Non-pigmented ciliary epithelial cell (primary cell): ENCODE results near the gene SIAH3.

Experiments
- DNase-seq: peaks from one replicate; pipeline ENCODE4 v3.0.0-alpha.2; 2010; ENCODE audit warnings: low read depth

Gene SIAH3

GRCh38 chr13:45863709-45864590 is 12.4 kb upstream of the SIAH3 start:
- no peak for DNase-seq

GRCh38 chr13:45861322-45861721 is 9.8 kb upstream of the SIAH3 start:
- DNase-seq, result peak; percentile 14

GRCh38 chr13:45860240-45860639 is 8.7 kb upstream of the SIAH3 start:
- DNase-seq, result no peak

DNA sequence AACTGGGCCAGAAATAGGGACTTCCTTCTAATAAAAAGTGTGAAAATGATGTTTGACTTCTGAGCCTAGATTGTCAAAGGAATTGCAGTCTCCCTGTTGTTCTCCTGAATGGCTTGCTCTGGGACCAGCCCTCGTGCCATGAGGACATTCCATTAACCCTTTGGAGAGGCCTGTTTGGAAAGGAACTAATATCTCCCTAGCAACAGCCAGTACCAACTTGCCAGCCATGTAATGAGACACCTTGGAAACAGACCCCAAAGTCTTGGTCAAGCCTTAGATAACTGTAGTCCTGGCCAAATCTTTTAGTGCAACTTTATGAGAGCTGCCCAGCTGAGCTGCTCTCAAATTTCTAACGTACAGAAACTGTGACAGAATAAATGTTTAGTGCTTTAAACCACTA is 8.2 kb upstream of the SIAH3 start:
- DNase-seq, result no peak

GRCh38 chr13:45852494-45852893 is 941 bp upstream of the SIAH3 start:
- DNase-seq, result no peak

- no peak for DNase-seq
These were observed 403 bp upstream of the SIAH3 start for GRCh38 chr13:45851956-45852355.

DNA sequence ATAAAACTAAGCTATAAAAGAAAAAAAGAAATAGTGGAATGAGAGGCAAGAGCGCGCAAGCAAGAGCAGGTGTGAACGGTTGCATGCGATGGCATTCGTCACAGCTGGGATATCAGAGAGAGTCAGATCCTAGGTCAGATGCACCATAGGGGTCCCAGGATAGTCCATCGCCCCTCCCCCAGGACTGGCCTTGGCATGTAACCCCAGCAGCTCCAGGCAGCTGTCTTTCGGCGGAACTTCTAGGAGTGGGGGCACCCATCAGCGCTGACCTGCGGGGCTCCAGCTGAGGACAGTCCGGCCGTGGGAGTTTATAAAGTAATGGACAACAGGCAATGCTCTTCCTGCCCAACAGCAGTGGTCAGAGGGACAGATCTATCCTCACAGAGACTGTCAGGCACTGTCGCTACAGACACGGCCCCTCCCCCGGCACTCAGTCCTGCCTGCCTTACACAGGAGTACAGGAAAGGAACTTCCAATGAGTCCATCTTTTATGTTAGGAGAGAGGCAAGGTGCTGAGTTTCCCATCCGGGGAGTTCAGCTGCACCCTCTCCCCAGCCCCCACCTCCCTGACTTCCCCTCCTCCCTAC is 1.4 kb downstream of the SIAH3 start:
- no peak for DNase-seq

DNA sequence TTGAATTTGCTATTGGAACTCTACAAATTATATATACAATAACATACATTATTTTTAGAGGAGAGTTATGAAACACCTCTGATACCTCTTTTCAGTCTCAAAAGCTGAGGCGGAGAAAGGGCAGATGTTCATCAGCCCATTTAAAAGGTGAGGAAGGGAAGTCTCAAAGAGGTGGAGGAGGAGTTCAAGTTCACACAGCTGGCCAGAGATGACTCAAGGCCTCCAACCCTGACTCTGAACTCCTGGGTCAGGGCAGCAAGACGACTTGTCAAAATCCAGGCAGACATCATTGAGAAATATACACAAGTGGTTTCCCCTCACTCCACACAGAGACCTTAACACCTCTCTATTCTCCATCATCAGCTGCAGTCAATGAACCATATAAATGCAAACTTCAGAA is 2.1 kb downstream of the SIAH3 start:
- DNase-seq, result no peak

DNA sequence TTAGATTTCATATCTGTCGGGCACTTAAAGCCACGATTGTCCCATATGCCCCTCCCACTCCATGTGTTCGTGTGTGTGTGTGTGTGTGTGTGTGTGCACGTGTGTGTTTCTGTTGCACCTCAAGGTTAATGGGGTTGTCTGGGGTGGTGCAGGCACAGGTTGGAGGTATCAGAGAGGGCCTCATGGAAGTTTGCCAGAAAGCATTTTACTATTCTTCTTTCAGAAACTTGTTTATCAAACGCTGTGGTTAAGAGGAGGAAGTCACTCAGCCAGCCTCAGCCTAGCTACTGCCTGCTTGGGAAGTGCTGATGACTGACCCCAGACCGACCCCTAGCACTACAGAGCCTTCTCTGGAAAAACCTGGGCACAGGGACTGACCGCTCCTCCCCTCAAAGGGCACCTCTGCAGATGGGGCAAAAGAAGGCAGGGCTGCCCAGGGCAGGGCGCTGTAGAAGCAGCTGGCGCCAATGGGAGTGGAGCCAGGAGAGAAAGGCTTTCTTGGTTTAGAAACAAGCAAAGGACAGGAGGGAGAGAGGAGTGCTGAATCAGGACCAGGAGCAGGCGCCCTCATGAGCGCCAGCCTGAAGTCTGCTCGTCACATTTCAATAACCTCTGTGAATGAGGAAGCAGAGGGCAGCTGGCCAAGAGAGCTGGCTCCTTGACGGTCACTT is 3.9 kb downstream of the SIAH3 start:
- DNase-seq, result peak; percentile 30

- DNase-seq, result no peak
These were observed 4.9 kb downstream of the SIAH3 start for GRCh38 chr13:45846681-45847080.

GRCh38 chr13:45838171-45838745 is 13.3 kb downstream of the SIAH3 start:
- DNase-seq, result no peak

DNA sequence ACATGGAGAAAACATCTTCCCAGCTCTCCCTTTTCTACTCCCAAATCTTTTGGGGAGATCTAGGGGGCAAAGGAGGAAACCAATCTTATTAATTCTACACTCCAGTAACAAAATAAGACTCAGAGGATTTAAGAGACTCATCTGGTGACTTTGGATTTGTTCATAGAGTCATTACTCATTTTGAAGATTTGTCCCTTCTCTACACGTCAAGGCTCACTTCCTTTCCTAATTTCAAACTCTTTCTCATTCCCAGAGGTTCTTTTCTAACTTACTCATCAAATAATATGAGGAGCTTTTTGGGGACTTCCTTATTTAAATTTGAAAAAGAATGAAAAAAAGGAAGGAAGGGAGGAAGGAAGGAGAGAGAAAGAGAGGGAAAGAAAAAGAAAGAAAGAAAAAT is 14.4 kb downstream of the SIAH3 start:
- no peak for DNase-seq

DNA sequence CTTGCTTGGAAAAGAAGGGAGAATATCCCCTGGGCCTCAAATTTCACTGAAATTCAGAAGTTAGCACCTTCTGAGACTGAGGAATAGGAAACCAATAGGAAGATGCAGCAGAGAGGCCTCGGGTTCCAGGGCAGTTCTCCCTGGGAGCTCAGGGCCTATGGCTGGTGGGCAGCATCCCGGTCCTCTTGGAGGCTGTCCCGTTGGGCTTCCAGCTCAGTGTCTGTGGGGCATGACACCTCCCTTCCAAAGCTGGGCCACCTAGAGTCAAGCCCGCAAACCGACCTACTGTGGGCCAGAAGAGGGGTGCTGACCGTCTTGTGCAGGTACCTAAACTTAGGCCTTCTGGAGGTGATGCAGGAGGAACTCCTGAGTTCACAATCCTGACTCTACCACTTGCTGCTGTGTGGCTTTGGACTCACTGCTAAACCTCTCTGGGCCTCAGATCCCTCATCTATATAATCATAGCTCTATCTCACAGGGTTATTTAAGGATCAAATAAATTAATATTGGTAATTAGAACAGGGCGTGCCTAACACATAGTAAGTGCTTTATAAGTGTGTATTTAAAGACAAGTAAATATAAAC is 17.1 kb downstream of the SIAH3 start:
- DNase-seq, result no peak

GRCh38 chr13:45833663-45834375 is 17.7 kb downstream of the SIAH3 start:
- DNase-seq, result no peak

DNA sequence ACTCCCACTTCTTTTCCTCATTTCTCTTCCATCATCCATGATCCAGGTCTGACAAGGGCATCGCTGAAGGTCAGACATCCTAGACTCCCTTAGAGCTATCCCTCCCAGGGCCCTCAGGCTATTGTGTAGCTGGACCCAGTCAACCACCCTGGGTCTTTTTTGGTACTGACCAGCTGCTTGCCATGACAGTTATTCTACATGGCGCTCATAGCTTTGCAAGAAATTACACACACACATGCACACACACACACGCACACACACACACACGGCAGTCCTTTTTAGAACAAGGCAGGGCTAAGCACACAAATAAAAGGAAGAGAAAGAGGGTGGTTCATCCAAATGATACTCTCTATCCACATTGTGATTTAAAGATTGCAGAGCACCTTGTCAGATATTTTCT is 18.3 kb downstream of the SIAH3 start:
- no peak for DNase-seq

DNA sequence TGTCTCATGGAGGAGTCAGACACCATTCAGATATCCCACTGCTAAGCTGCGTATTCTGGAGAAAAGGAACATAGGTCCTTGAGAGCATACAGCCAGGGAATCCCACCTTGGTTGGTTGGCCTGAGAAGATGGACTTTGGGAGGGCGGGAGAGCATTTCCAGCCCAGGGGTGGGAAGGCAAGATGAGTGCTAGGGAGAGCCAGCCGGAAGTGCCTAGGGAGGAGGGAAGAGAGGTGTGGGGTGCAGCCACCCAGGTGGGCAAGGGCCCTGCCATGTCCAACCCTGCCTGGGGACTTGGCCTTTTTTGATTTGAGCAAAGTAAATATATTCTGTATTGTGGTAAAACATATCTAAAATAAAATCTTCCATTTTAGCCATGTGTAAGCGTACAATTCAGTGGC is 19.7 kb downstream of the SIAH3 start:
- DNase-seq, result no peak

- DNase-seq, result no peak
These were observed 21.4 kb downstream of the SIAH3 start for GRCh38 chr13:45830121-45830520.

DNA sequence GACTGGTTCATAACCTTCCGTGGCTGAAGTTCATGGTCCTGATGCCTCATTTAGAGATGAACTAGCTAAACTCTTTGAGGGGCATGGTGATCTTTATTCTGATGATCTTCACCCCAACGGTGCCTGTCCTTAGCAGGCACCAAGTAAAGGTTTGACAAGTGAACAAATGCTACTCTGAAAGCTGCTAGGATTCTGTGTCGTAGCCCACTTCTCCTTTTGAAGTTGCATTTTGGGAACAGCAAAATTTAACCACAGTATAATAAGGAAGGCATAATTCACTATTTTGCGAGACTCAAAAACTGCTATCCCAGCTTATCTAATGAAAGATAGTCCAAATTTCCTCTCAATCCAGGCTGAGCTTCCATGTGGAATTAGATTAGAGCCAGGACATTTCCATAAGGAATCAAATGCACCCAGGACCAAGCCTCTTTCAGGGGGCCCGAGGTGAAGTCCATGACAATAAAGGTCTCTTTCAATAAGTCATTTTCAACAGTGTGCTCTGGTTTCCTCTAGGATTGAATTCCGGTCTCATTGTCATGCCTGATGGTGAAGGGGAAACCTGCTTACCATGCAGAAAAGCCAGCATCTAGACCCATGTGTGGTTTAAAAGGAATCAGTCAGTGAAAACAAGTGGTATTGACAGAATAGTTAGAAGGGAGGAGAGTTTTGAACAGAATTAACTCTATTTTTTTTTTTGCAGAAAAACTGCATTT is 23.1 kb downstream of the SIAH3 start:
- DNase-seq, result no peak

DNA sequence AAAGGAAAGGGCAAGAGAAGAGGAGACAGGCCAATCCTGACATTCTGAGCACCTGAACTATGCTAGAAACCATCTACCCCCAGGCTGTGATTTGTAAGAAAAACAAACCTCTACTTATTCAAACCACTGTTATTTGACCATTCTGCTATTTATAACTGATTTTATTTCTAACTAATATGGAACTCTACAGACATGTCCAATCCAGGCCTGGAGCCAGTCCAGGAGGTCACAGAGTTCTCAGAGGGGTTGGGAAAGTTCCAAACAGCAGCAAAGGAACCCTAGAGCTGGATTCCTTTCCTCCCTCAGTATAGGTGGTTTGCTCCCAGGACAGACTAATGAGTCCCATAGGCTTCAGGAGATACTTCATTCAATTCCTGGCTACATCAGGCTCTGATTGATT is 24.2 kb downstream of the SIAH3 start:
- no peak for DNase-seq

GRCh38 chr13:45826731-45827130 is 24.8 kb downstream of the SIAH3 start:
- DNase-seq, result no peak

DNA sequence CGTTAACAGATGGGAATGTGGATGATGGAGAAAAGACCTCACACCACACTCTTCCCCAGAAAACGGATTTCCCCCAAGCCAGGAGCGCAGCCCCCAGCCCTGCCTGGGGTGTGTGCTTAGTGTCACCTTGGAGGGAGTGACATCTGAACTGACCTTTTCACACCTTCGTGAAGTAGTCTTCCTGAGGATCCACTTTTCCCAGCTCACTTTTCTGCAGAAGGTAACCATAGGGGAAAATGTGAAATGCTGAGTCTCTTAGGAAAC is 26.2 kb downstream of the SIAH3 start:
- no peak for DNase-seq
